ENCODE results near the gene CSMD2.

CSMD2 gene

DNA sequence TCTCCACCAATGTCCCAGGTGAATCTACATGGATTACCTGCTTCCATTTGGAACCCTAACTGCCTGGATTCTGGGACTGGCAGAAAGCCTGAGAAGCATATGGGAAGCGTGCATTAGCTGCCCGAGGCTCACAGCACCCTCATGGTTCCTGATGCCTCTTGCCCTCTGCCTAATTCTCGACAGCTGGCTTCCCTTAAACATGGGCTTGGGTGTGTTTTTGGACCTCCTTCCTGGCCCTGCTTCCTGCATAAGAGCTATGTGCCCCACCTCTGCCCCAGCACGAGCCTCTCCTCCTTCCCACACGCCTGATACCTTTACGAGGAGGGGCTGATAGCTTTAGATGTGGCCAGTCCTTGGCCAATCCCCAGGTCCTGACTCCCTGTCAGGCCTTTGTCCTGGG is 453.5 kb downstream of the CSMD2 start:
- Histone ChIP-seq H3K27me3 (ENCODE audit: control insufficient read depth in 1 of 2, insufficient read depth in 2 of 2, low read length in 2 of 2) (peaks cover 2 to 10% of the 10 kb centered on the region in 2 donors), H3K9ac (ENCODE audit: low read depth in 1 of 2, low read length in 2 of 2) (no peak overlapping the region), H3K36me3 (ENCODE audit: control insufficient read depth in 1 of 2, insufficient read depth in 2 of 2, low read length in 2 of 2) (no peaks in the 10 kb centered on the region), H3K4me3 (ENCODE audit: low read depth in 1 of 2, low read length in 2 of 2) (no peak overlapping the region), H3K4me1 (ENCODE audit: control insufficient read depth in 1 of 2, insufficient read depth in 2 of 2, low read length in 2 of 2) (no peaks in the 10 kb centered on the region), H3K27ac (ENCODE audit: low read depth, low read length) (no peak overlapping the region), H3K9me3 (ENCODE audit: control insufficient read depth in 1 of 2, low read length in 2 of 2) (no peaks in the 10 kb centered on the region)

DNA sequence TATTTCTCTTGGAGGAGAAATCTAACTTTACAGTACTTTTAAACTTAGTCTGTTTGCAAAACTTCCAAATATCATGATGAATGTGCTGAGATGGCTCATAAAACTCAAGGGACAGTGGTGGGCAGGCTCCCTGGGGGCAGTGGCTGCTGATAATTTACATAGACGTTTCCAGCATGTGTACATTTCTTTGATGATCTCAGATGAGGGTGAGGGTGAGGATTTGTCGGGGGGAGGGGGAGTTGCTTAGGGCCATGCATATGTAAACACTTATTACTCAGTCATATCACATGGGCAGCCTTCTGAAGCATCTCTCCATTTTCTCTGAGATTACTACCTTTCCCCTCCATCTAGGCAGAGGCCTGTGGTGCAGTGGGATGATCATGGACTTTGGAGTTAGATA is 454.1 kb downstream of the CSMD2 start:
- Histone ChIP-seq H3K9ac (ENCODE audit: low read depth in 1 of 2, low read length in 2 of 2) (no peak overlapping the region), H3K4me1 (ENCODE audit: control insufficient read depth in 1 of 2, insufficient read depth in 2 of 2, low read length in 2 of 2) (no peaks in the 10 kb centered on the region), H3K36me3 (ENCODE audit: control insufficient read depth in 1 of 2, insufficient read depth in 2 of 2, low read length in 2 of 2) (no peaks in the 10 kb centered on the region), H3K27ac (ENCODE audit: low read depth, low read length) (no peak overlapping the region), H3K4me3 (ENCODE audit: low read depth in 1 of 2, low read length in 2 of 2) (no peak overlapping the region), H3K27me3 (ENCODE audit: control insufficient read depth in 1 of 2, insufficient read depth in 2 of 2, low read length in 2 of 2) (peaks cover 2 to 10% of the 10 kb centered on the region in 2 donors), H3K9me3 (ENCODE audit: control insufficient read depth in 1 of 2, low read length in 2 of 2) (no peaks in the 10 kb centered on the region)

DNA sequence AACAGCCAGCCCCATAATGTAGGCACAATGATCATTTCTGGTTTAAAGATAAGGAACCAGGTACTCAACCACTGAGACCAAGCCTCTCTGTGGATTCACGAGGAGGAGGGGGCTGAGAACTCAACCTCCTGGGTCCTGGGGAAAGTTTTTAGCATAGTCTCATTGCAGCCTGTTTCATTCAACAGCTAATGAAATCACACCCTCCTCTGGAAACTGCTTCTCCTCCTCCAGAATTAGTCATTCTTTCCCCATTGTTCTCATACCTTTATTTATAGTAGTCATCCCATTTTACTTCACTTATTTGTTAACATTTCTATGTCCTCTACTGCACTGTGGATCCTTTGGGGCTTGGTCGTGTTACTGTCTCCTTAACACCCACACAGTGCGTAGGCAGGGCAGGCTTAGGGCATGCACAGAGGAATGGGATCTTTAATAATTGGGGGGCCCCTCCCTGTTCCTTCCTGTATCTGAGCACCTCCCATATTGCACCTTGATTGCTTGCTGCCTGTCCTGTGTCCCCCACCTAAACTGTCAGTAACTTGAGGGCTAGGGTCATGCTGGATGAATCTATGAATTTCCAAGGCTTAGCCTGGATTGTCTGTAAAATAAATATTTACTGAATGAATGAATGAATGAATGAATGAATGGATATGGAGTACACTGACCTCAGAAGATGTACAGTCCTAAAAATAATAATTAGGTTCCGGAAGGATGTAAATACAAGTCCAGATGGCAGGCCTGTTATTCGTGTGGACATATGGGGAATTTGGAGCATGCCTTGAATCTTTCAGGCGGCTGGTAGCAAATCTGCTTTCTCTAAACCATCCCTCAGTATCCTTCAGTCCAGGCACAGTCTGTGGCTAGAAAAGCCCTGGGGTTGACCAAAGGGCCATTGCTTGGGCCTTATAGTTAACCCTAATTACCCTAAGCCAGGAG is 455.0 kb downstream of the CSMD2 start:
- Histone ChIP-seq H3K4me3 (ENCODE audit: low read depth in 1 of 2, low read length in 2 of 2) (no peak overlapping the region), H3K4me1 (ENCODE audit: control insufficient read depth in 1 of 2, insufficient read depth in 2 of 2, low read length in 2 of 2) (no peaks in the 10 kb centered on the region), H3K27me3 (ENCODE audit: control insufficient read depth in 1 of 2, insufficient read depth in 2 of 2, low read length in 2 of 2) (peaks cover 2 to 10% of the 10 kb centered on the region in 2 donors), H3K27ac (ENCODE audit: low read depth, low read length) (no peak overlapping the region), H3K36me3 (ENCODE audit: control insufficient read depth in 1 of 2, insufficient read depth in 2 of 2, low read length in 2 of 2) (no peaks in the 10 kb centered on the region), H3K9me3 (ENCODE audit: control insufficient read depth in 1 of 2, low read length in 2 of 2) (no peaks in the 10 kb centered on the region), H3K9ac (ENCODE audit: low read depth in 1 of 2, low read length in 2 of 2) (no peak overlapping the region)

DNA sequence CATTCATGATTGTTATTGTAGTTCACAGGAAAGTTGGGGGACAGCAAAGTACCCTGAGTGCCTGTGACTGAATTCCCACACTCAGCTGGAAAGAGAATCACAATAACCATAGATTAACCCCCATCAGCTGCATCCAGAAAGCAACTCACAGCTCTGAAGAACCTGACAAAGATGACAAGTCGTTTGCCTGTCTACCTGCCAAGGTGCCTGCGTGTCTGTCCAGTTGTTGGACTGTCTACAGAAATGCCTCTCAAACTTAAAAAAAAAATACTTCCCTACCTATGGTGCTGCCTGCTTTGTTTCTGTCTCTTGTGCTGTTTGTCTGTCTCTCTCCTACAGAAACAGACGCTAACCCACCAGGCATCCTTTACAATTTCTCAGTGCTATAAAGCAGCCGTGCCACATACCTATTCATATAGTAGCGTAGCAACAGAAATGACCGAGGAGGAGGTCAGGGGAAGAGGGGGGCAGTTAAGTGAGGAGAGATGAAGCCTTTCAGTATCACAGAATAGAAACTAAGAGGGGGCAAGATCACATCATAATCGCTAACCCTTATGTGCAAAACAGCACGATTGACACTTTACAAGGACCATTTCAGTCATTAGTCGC is 455.8 kb downstream of the CSMD2 start:
- Histone ChIP-seq H3K9ac (ENCODE audit: low read depth in 1 of 2, low read length in 2 of 2) (no peak overlapping the region), H3K4me3 (ENCODE audit: low read depth in 1 of 2, low read length in 2 of 2) (no peak overlapping the region), H3K4me1 (ENCODE audit: control insufficient read depth in 1 of 2, insufficient read depth in 2 of 2, low read length in 2 of 2) (no peaks in the 10 kb centered on the region), H3K27ac (ENCODE audit: low read depth, low read length) (no peak overlapping the region), H3K9me3 (ENCODE audit: control insufficient read depth in 1 of 2, low read length in 2 of 2) (no peaks in the 10 kb centered on the region), H3K27me3 (ENCODE audit: control insufficient read depth in 1 of 2, insufficient read depth in 2 of 2, low read length in 2 of 2) (peaks cover 2 to 10% of the 10 kb centered on the region in 2 donors), H3K36me3 (ENCODE audit: control insufficient read depth in 1 of 2, insufficient read depth in 2 of 2, low read length in 2 of 2) (no peaks in the 10 kb centered on the region)

DNA sequence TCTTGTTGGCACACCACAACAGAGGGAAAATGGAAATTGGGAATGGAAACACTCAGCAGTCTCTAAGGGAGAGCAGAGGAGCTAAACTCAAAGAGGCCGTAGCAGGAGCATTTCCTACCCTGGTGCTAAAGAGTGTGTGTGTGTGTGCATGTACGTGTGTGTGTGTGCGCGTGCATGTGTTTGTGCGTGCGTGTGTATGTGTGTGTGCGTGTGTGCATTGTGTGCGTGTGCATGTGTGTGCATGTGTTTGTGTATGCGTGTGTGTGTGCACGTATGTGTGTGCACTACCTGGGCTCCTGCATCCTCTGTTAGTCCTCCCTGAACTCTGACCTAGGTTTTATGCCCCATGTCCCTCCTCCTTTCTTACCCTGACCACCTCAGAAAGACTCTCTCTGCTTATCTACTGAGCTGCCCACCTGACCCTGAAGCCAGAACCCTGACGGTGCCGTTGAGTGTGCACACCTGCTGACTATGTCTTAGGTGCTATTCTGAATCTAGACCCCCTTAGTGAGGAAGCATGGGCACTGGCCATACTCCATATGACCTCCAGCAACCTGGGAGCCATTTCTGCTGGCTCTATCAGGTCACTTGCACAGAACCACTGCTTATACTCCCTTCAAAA is 458.3 kb downstream of the CSMD2 start:
- no peaks in the 10 kb centered on the region for H3K4me1 ChIP-seq (ENCODE audit: control insufficient read depth in 1 of 2, insufficient read depth in 2 of 2, low read length in 2 of 2)
- H3K27me3 ChIP-seq (ENCODE audit: control insufficient read depth in 1 of 2, insufficient read depth in 2 of 2, low read length in 2 of 2): peaks cover 0 to 13% of the 10 kb centered on the region in 2 donors
- no peak overlapping the region for H3K4me3 ChIP-seq (ENCODE audit: low read depth in 1 of 2, low read length in 2 of 2)
- no peak overlapping the region for H3K9ac ChIP-seq (ENCODE audit: low read depth in 1 of 2, low read length in 2 of 2)
- H3K9me3 ChIP-seq (ENCODE audit: control insufficient read depth in 1 of 2, low read length in 2 of 2): no peaks in the 10 kb centered on the region
- no peaks in the 10 kb centered on the region for H3K36me3 ChIP-seq (ENCODE audit: control insufficient read depth in 1 of 2, insufficient read depth in 2 of 2, low read length in 2 of 2)
- no peak overlapping the region for H3K27ac ChIP-seq (ENCODE audit: low read depth, low read length)

DNA sequence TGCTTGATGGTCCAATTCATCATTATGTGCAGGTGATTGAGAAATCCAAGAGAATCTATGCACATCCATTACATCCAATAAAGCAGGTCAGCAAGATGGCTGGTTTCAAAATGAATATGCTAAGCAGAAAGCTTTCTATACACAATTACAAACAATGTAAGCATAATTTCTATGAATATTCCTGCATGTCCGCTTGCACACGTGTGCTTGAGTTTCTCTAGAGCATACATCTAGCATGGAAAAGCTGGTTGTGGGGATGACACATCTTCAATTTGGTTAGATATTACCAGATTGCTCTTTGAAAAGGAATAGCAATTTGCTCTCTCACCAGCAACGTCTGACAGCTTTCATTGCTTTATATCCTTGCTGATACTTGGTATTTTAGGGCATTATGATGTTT is 461.6 kb downstream of the CSMD2 start:
- Histone ChIP-seq H3K27me3 (ENCODE audit: control insufficient read depth in 1 of 2, insufficient read depth in 2 of 2, low read length in 2 of 2) (peaks cover 0 to 4% of the 10 kb centered on the region in 2 donors), H3K9me3 (ENCODE audit: control insufficient read depth in 1 of 2, low read length in 2 of 2) (no peaks in the 10 kb centered on the region), H3K9ac (ENCODE audit: low read depth in 1 of 2, low read length in 2 of 2) (no peak overlapping the region), H3K36me3 (ENCODE audit: control insufficient read depth in 1 of 2, insufficient read depth in 2 of 2, low read length in 2 of 2) (no peaks in the 10 kb centered on the region), H3K4me1 (ENCODE audit: control insufficient read depth in 1 of 2, insufficient read depth in 2 of 2, low read length in 2 of 2) (no peaks in the 10 kb centered on the region), H3K27ac (ENCODE audit: low read depth, low read length) (no peak overlapping the region), H3K4me3 (ENCODE audit: low read depth in 1 of 2, low read length in 2 of 2) (no peak overlapping the region)

DNA sequence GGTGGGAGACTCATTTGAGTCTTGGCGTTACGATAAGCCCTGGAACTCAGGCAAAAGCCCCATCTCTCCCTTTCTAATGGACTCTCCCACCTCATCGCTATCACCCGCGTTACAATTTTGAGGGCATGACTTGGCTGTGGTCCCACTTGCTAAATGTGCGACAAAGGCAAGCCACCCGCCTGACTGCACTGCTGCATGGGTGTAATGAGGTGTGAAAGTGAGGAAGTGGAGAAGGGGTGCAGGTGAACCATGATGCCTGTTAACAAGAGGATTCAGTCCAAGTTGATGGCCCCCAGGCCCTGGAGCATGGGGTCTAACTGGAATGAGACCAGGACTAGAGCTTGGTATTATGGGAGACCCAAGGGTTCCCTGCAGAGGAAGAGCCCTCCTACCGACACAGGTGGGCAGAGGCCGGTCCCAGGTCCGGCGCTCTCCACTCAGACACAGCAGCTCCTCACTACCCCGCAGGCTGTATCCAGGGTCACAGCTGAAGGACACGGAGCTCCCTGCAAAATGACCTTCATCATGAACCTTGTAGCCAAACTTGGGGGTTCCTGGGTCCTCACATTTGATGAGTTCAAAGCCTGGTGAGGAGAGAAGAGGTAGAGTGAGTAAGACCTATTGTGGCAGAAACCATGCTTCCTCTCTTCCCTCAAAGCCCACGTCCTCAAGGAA is 466.5 kb downstream of the CSMD2 start:
- Histone ChIP-seq H3K27me3 (ENCODE audit: control insufficient read depth in 1 of 2, insufficient read depth in 2 of 2, low read length in 2 of 2) (peaks cover 1 to 6% of the 10 kb centered on the region in 2 donors), H3K4me3 (ENCODE audit: low read depth in 1 of 2, low read length in 2 of 2) (no peak overlapping the region), H3K27ac (ENCODE audit: low read depth, low read length) (no peak overlapping the region), H3K4me1 (ENCODE audit: control insufficient read depth in 1 of 2, insufficient read depth in 2 of 2, low read length in 2 of 2) (no peaks in the 10 kb centered on the region), H3K36me3 (ENCODE audit: control insufficient read depth in 1 of 2, insufficient read depth in 2 of 2, low read length in 2 of 2) (no peaks in the 10 kb centered on the region), H3K9ac (ENCODE audit: low read depth in 1 of 2, low read length in 2 of 2) (no peak overlapping the region), H3K9me3 (ENCODE audit: control insufficient read depth in 1 of 2, low read length in 2 of 2) (no peaks in the 10 kb centered on the region)

DNA sequence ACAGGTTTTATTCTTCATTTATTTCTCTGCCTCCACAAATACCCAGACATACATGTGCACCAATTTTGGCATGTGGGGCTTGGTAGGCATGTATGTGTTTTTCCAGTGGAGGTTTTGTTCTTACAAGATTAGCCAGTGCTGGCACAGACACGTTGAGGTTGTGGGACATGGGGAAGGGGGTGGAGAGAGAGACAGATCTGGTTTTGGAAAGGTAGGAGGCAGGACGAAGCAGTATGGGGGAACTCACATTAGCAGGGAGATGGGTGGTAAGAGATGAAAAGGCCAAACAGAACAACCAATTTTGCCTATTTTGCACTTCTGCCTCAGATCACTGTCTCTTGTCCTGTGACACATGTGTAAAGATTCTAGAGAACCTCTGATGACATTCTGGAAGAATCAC is 467.2 kb downstream of the CSMD2 start:
- Histone ChIP-seq H3K27ac (ENCODE audit: low read depth, low read length) (no peak overlapping the region), H3K9ac (ENCODE audit: low read depth in 1 of 2, low read length in 2 of 2) (no peak overlapping the region), H3K4me1 (ENCODE audit: control insufficient read depth in 1 of 2, insufficient read depth in 2 of 2, low read length in 2 of 2) (no peaks in the 10 kb centered on the region), H3K9me3 (ENCODE audit: control insufficient read depth in 1 of 2, low read length in 2 of 2) (no peaks in the 10 kb centered on the region), H3K36me3 (ENCODE audit: control insufficient read depth in 1 of 2, insufficient read depth in 2 of 2, low read length in 2 of 2) (no peaks in the 10 kb centered on the region), H3K27me3 (ENCODE audit: control insufficient read depth in 1 of 2, insufficient read depth in 2 of 2, low read length in 2 of 2) (peaks cover 0 to 6% of the 10 kb centered on the region in 2 donors), H3K4me3 (ENCODE audit: low read depth in 1 of 2, low read length in 2 of 2) (no peak overlapping the region)

DNA sequence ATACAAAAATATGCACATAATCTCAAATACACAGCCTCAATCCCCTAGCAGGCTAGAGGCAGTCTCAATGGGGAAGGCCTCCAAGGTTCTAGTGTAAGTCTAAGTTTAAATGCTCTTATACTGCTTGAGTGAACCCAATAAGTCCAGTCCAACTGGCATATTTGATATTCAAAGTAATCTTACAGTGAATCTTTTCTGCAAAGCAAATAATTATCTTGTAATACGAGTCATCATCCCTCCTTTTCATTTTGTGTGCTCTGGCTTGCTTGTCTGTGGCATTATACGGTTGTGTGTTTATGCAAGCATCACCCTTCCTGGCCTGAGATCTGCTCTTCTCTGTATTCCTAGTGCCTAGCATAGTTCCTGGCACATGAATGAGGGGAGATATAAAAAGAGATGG is 468.1 kb downstream of the CSMD2 start:
- Histone ChIP-seq H3K36me3 (ENCODE audit: control insufficient read depth in 1 of 2, insufficient read depth in 2 of 2, low read length in 2 of 2) (no peaks in the 10 kb centered on the region), H3K9ac (ENCODE audit: low read depth in 1 of 2, low read length in 2 of 2) (no peak overlapping the region), H3K9me3 (ENCODE audit: control insufficient read depth in 1 of 2, low read length in 2 of 2) (no peaks in the 10 kb centered on the region), H3K27me3 (ENCODE audit: control insufficient read depth in 1 of 2, insufficient read depth in 2 of 2, low read length in 2 of 2) (peaks cover 0 to 6% of the 10 kb centered on the region in 2 donors), H3K4me1 (ENCODE audit: control insufficient read depth in 1 of 2, insufficient read depth in 2 of 2, low read length in 2 of 2) (no peaks in the 10 kb centered on the region), H3K4me3 (ENCODE audit: low read depth in 1 of 2, low read length in 2 of 2) (no peak overlapping the region), H3K27ac (ENCODE audit: low read depth, low read length) (no peak overlapping the region)

- Histone ChIP-seq H3K4me3 (ENCODE audit: low read depth in 1 of 2, low read length in 2 of 2) (no peak overlapping the region), H3K4me1 (ENCODE audit: control insufficient read depth in 1 of 2, insufficient read depth in 2 of 2, low read length in 2 of 2) (no peaks in the 10 kb centered on the region), H3K27me3 (ENCODE audit: control insufficient read depth in 1 of 2, insufficient read depth in 2 of 2, low read length in 2 of 2) (peaks cover 0 to 6% of the 10 kb centered on the region in 2 donors), H3K27ac (ENCODE audit: low read depth, low read length) (no peak overlapping the region), H3K9me3 (ENCODE audit: control insufficient read depth in 1 of 2, low read length in 2 of 2) (no peaks in the 10 kb centered on the region), H3K9ac (ENCODE audit: low read depth in 1 of 2, low read length in 2 of 2) (no peak overlapping the region), H3K36me3 (ENCODE audit: control insufficient read depth in 1 of 2, insufficient read depth in 2 of 2, low read length in 2 of 2) (no peaks in the 10 kb centered on the region)
Observed at GRCh38 chr1:33696311-33696710, 468.7 kb downstream of the CSMD2 start.

Measured in duodenal mucosa (tissue), 2 donors.